ENCODE measurements around the gene CEP72. TPM values are rescaled to one million over a fixed set of nuclear protein-coding genes. Genes with fewer than 3 reads are reported as not detected.

CEP72 gene
- total RNA-seq, 1 donor = 3.3 TPM

- DNase-seq (ENCODE audit: insufficient read length, low spot score, missing footprints) = no peak
- H3K4me2 ChIP-seq (ENCODE audit: insufficient read depth, low read length) = no peak overlapping the region
- no peaks in the 10 kb centered on the region for H3K4me1 ChIP-seq (ENCODE audit: insufficient read depth, low read length)
- H2AFZ ChIP-seq (ENCODE audit: low read length) = no peak overlapping the region
- H3K36me3 ChIP-seq (ENCODE audit: insufficient read depth, low read length) = no peaks in the 10 kb centered on the region
- no peaks in the 10 kb centered on the region for H3K9me3 ChIP-seq (ENCODE audit: low read depth, low read length)
- no peaks in the 10 kb centered on the region for H4K20me1 ChIP-seq (ENCODE audit: insufficient read depth, low read length)
- H3K27me3 ChIP-seq (ENCODE audit: insufficient read depth, low read length) = peaks cover 66% of the 10 kb centered on the region
- H3K4me3 ChIP-seq (ENCODE audit: insufficient read depth, low read length) = no peak overlapping the region
- no peak for TF ChIP-seq CTCF (IDR thresholded peaks at IDR 0.05; ENCODE audit: extremely low read depth, low read depth, low read length)
- H3K79me2 ChIP-seq (ENCODE audit: insufficient read depth, low read length) = no peaks in the 10 kb centered on the region
- H3K27ac ChIP-seq (ENCODE audit: low read depth, low read length) = no peak overlapping the region
Measured at GRCh38 chr5:592158-592557, 20.0 kb upstream of the CEP72 start.

- no peak for TF ChIP-seq CTCF (IDR thresholded peaks at IDR 0.05; ENCODE audit: extremely low read depth, low read depth, low read length)
- Histone ChIP-seq H3K36me3 (ENCODE audit: insufficient read depth, low read length) (no peaks in the 10 kb centered on the region), H4K20me1 (ENCODE audit: insufficient read depth, low read length) (no peaks in the 10 kb centered on the region), H3K79me2 (ENCODE audit: insufficient read depth, low read length) (no peaks in the 10 kb centered on the region), H3K4me3 (ENCODE audit: insufficient read depth, low read length) (no peak overlapping the region), H2AFZ (ENCODE audit: low read length) (no peak overlapping the region), H3K27me3 (ENCODE audit: insufficient read depth, low read length) (peaks cover 77% of the 10 kb centered on the region), H3K4me1 (ENCODE audit: insufficient read depth, low read length) (no peaks in the 10 kb centered on the region), H3K27ac (ENCODE audit: low read depth, low read length) (no peak overlapping the region), H3K4me2 (ENCODE audit: insufficient read depth, low read length) (no peak overlapping the region), H3K9me3 (ENCODE audit: low read depth, low read length) (no peaks in the 10 kb centered on the region)
- no peak for DNase-seq (ENCODE audit: insufficient read length, low spot score, missing footprints)
Measured at GRCh38 chr5:593511-593910, 18.6 kb upstream of the CEP72 start.

- no peak overlapping the region for H3K4me2 ChIP-seq (ENCODE audit: insufficient read depth, low read length)
- peaks cover 78% of the 10 kb centered on the region for H3K27me3 ChIP-seq (ENCODE audit: insufficient read depth, low read length)
- H3K4me3 ChIP-seq (ENCODE audit: insufficient read depth, low read length) = no peak overlapping the region
- H3K79me2 ChIP-seq (ENCODE audit: insufficient read depth, low read length) = no peaks in the 10 kb centered on the region
- H3K9me3 ChIP-seq (ENCODE audit: low read depth, low read length) = no peaks in the 10 kb centered on the region
- H3K36me3 ChIP-seq (ENCODE audit: insufficient read depth, low read length) = no peaks in the 10 kb centered on the region
- DNase-seq (ENCODE audit: insufficient read length, low spot score, missing footprints) = no peak
- TF ChIP-seq CTCF (IDR thresholded peaks at IDR 0.05; ENCODE audit: extremely low read depth, low read depth, low read length) = no peak
- H4K20me1 ChIP-seq (ENCODE audit: insufficient read depth, low read length) = no peaks in the 10 kb centered on the region
- no peak overlapping the region for H2AFZ ChIP-seq (ENCODE audit: low read length)
- H3K27ac ChIP-seq (ENCODE audit: low read depth, low read length) = no peak overlapping the region
- no peaks in the 10 kb centered on the region for H3K4me1 ChIP-seq (ENCODE audit: insufficient read depth, low read length)
Measured at GRCh38 chr5:594226-594860, 17.8 kb upstream of the CEP72 start.

GRCh38 chr5:595285-595875 is 16.8 kb upstream of the CEP72 start:
- Histone ChIP-seq H3K4me3 (ENCODE audit: insufficient read depth, low read length) (no peak overlapping the region), H3K79me2 (ENCODE audit: insufficient read depth, low read length) (no peaks in the 10 kb centered on the region), H2AFZ (ENCODE audit: low read length) (no peak overlapping the region), H3K36me3 (ENCODE audit: insufficient read depth, low read length) (no peaks in the 10 kb centered on the region), H4K20me1 (ENCODE audit: insufficient read depth, low read length) (no peaks in the 10 kb centered on the region), H3K27me3 (ENCODE audit: insufficient read depth, low read length) (peaks cover 81% of the 10 kb centered on the region), H3K4me2 (ENCODE audit: insufficient read depth, low read length) (no peak overlapping the region), H3K4me1 (ENCODE audit: insufficient read depth, low read length) (no peaks in the 10 kb centered on the region), H3K9me3 (ENCODE audit: low read depth, low read length) (no peaks in the 10 kb centered on the region), H3K27ac (ENCODE audit: low read depth, low read length) (no peak overlapping the region)
- DNase-seq (ENCODE audit: insufficient read length, low spot score, missing footprints) = no peak
- no peak for TF ChIP-seq CTCF (IDR thresholded peaks at IDR 0.05; ENCODE audit: extremely low read depth, low read depth, low read length)

All from osteoblast (primary cell).